Mesenchymal stem cell (in vitro differentiated cells and primary cell): ENCODE measurements around the gene ARPIN.
"Not testable (repeated sequence)": the region's sequence is repeated elsewhere in the genome, so short reads cannot be mapped to it uniquely, and the experiment has no call there.

Experiments used
- DNase-seq: peaks from one replicate; pipeline ENCODE4 v3.0.0-alpha.2; 2013
- H2AFZ ChIP-seq: one replicate; pipeline ENCODE4 v1.6.1; 2013; ENCODE audit warnings: low read depth, mild to moderate bottlenecking, control low read depth, inconsistent platforms, low read length, moderate library complexity
- H2AK5ac ChIP-seq: 2 replicates; pipeline ENCODE4 v1.6.1; 2013; ENCODE audit warnings: low read length, moderate library complexity, mild to moderate bottlenecking, inconsistent platforms; ENCODE audit not compliant: severe bottlenecking
- H2BK120ac ChIP-seq: one replicate; pipeline ENCODE4 v1.6.1; 2013; ENCODE audit warnings: low read depth, mild to moderate bottlenecking, inconsistent platforms, low read length, moderate library complexity
- H2BK12ac ChIP-seq, 2 experiments: one replicate each; pipeline ENCODE4 v1.6.1; 2013; ENCODE audit warnings: inconsistent platforms in 2 of 2, low read length in 2 of 2, mild to moderate bottlenecking in 2 of 2, moderate library complexity in 2 of 2, control low read depth in 1 of 2
- H2BK15ac ChIP-seq: one replicate; pipeline ENCODE4 v1.6.1; 2013; ENCODE audit warnings: mild to moderate bottlenecking, low read depth, inconsistent platforms; ENCODE audit not compliant: poor library complexity, severe bottlenecking
- H2BK5ac ChIP-seq: 2 replicates; pipeline ENCODE4 v1.6.1; 2013; ENCODE audit warnings: low read depth, mild to moderate bottlenecking, low read length, control low read depth, inconsistent platforms; ENCODE audit not compliant: poor library complexity, severe bottlenecking
- H3K14ac ChIP-seq, 2 experiments: one replicate each; pipeline ENCODE4 v1.6.1; 2013; ENCODE audit warnings: inconsistent platforms in 2 of 2, low read length in 2 of 2, control low read depth in 1 of 2, mild to moderate bottlenecking in 1 of 2, moderate library complexity in 1 of 2
- H3K18ac ChIP-seq, 2 experiments: one replicate each; pipeline ENCODE4 v1.6.1; 2013; ENCODE audit warnings: inconsistent platforms in 2 of 2, low read length in 2 of 2, control low read depth in 1 of 2, low read depth in 1 of 2, mild to moderate bottlenecking in 1 of 2
- H3K23ac ChIP-seq, 2 experiments: one replicate each; pipeline ENCODE4 v1.6.1; 2013; ENCODE audit warnings: inconsistent platforms in 2 of 2, low read length in 2 of 2, mild to moderate bottlenecking in 2 of 2, moderate library complexity in 2 of 2, control low read depth in 1 of 2
- H3K27ac ChIP-seq: 2 replicates; pipeline ENCODE4 v1.5.1; 2013; ENCODE audit warnings: mild to moderate bottlenecking, moderate library complexity, low read length, control low read depth, inconsistent platforms; ENCODE audit not compliant: poor library complexity, severe bottlenecking
- H3K27me3 ChIP-seq, 2 experiments: 2 replicates each; pipeline versions ENCODE4 v1.6.1 to v1.7.0; 2013; ENCODE audit warnings: low read length in 2 of 2, mild to moderate bottlenecking in 2 of 2, moderate library complexity in 2 of 2, control low read depth in 1 of 2, inconsistent platforms in 1 of 2; ENCODE audit not compliant: control insufficient read depth in 1 of 2, insufficient read depth in 1 of 2
- H3K36me3 ChIP-seq, 2 experiments: 2 replicates each; pipeline versions ENCODE4 v1.6.1 to v1.7.0; 2013; ENCODE audit warnings: low read length in 2 of 2, control low read depth in 1 of 2, inconsistent platforms in 1 of 2, low read depth in 1 of 2, mild to moderate bottlenecking in 1 of 2; ENCODE audit not compliant: insufficient read depth in 2 of 2, control insufficient read depth in 1 of 2
- H3K4ac ChIP-seq, 2 experiments: one replicate each; pipeline ENCODE4 v1.6.1; 2013; ENCODE audit warnings: inconsistent platforms in 2 of 2, low read length in 2 of 2, mild to moderate bottlenecking in 2 of 2, moderate library complexity in 2 of 2, control low read depth in 1 of 2, low read depth in 1 of 2
- H3K4me1 ChIP-seq: 2 replicates; pipeline ENCODE4 v1.6.1; 2013; ENCODE audit warnings: low read depth, low read length, control low read depth; ENCODE audit not compliant: control insufficient read depth, insufficient read depth
- H3K4me2 ChIP-seq: 2 replicates; pipeline ENCODE4 v1.6.1; 2013; ENCODE audit warnings: low read length, mild to moderate bottlenecking, inconsistent platforms; ENCODE audit not compliant: poor library complexity, severe bottlenecking
- H3K4me3 ChIP-seq, 2 experiments: 2 replicates each; pipeline versions ENCODE4 v1.5.1 to v1.7.0; 2013; ENCODE audit warnings: low read length in 2 of 2, mild to moderate bottlenecking in 2 of 2, control low read depth in 1 of 2, low read depth in 1 of 2; ENCODE audit not compliant: insufficient read depth in 1 of 2
- H3K79me1 ChIP-seq: replicated peaks from 2 replicates; pipeline ENCODE4 v1.6.1; 2013; ENCODE audit warnings: mild to moderate bottlenecking, control low read depth, low read length, inconsistent platforms; ENCODE audit not compliant: poor library complexity, severe bottlenecking
- H3K9ac ChIP-seq: 2 replicates; pipeline ENCODE4 v1.7.0; 2013; ENCODE audit warnings: mild to moderate bottlenecking, low read length, moderate library complexity
- H3K9me3 ChIP-seq: 2 replicates; pipeline ENCODE4 v1.7.0; 2013; ENCODE audit warnings: mild to moderate bottlenecking, low read length; ENCODE audit not compliant: control insufficient read depth
- H4K8ac ChIP-seq: one replicate; pipeline ENCODE4 v1.6.1; 2013; ENCODE audit warnings: inconsistent platforms, mild to moderate bottlenecking, low read length, moderate library complexity
- H4K91ac ChIP-seq: one replicate; pipeline ENCODE4 v1.6.1; 2013; ENCODE audit warnings: mild to moderate bottlenecking, low read length, inconsistent platforms
- WGBS: methylation state at CpG from one replicate; pipeline ENCODE4 v1.1.7; 2013; ENCODE audit warnings: mixed read lengths; 5-methylcytosine and 5-hydroxymethylcytosine counted together

The ARPIN gene

DNA sequence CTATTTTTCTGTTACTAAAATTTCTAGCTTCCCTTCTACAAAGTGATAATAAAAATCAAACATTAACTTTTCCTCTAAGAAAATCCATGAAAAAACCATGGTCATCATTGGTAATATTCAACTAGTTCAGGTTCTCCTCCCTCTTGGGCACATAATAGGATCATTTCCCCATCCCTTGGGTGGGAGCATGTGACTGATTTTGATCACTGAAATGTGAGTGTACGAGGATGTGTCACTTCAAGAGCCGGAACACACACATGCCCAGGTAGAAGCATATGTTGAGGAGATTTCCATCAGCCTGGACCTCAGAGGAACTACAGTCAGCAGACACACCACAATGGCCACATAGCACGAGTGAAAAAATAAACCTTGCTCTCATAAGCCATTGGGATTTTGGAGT, 55.1 kb downstream of the ARPIN start:
- Histone ChIP-seq H3K27me3 (no peaks in the 10 kb centered on the region), H2BK12ac (no peak overlapping the region), H3K9ac (no peak overlapping the region), H3K18ac (no peak overlapping the region), H3K9me3 (no peaks in the 10 kb centered on the region), H2BK5ac (no peak overlapping the region), H2BK120ac (no peak overlapping the region), H2BK15ac (no peak overlapping the region), H3K4me3 (no peak overlapping the region), H3K23ac (no peak overlapping the region), H3K27ac (no peak overlapping the region), H3K4me1 (peaks cover 4% of the 10 kb centered on the region), H3K4me2 (no peak overlapping the region), H4K91ac (no peak overlapping the region), H2AFZ (no peak overlapping the region), H3K36me3 (peaks cover 5 to 43% of the 10 kb centered on the region in 2 experiments), H4K8ac (no peak overlapping the region), H2AK5ac (no peak overlapping the region), H3K79me1 (peaks cover 4% of the 10 kb centered on the region), H3K14ac (no peak overlapping the region), H3K4ac (no peak overlapping the region)
- 100% methylated on average over 2 of the region's 3 CpGs for WGBS
- no peak for DNase-seq

DNA sequence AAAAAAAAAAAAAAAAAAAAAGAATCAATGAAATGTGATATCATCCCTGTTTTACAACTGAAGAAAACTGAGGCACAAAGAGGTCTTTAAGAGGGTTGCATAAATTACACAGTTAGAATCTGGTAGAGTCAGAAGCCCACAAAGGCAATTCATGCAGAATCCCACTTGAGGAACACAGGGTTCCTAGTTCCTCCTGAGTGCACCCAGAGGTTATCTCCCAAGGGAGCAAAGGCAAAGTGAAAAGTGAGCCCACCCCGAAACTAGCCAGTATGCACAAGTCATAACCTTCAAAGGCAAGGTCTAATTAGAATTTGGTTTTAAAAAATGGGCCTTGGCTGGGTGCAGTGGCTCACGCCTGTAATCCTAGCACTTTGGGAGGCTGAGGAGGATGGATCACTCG, 56.8 kb downstream of the ARPIN start:
- Histone ChIP-seq H3K4me2 (no peak overlapping the region), H2AFZ (no peak overlapping the region), H3K27ac (no peak overlapping the region), H4K91ac (no peak overlapping the region), H3K23ac (no peak overlapping the region), H4K8ac (no peak overlapping the region), H2AK5ac (no peak overlapping the region), H2BK5ac (no peak overlapping the region), H3K4ac (no peak overlapping the region), H3K18ac (no peak overlapping the region), H3K36me3 (peaks cover 5 to 44% of the 10 kb centered on the region in 2 experiments), H2BK12ac (no peak overlapping the region), H2BK15ac (no peak overlapping the region), H3K9ac (no peak overlapping the region), H3K79me1 (peaks cover 4% of the 10 kb centered on the region), H3K27me3 (no peaks in the 10 kb centered on the region), H3K4me3 (no peak overlapping the region), H2BK120ac (no peak overlapping the region), H3K4me1 (peaks cover 4% of the 10 kb centered on the region), H3K9me3 (no peaks in the 10 kb centered on the region), H3K14ac (no peak overlapping the region)
- DNase-seq: no peak
- WGBS: 97% methylated on average over 3 of the region's 3 CpGs

DNA sequence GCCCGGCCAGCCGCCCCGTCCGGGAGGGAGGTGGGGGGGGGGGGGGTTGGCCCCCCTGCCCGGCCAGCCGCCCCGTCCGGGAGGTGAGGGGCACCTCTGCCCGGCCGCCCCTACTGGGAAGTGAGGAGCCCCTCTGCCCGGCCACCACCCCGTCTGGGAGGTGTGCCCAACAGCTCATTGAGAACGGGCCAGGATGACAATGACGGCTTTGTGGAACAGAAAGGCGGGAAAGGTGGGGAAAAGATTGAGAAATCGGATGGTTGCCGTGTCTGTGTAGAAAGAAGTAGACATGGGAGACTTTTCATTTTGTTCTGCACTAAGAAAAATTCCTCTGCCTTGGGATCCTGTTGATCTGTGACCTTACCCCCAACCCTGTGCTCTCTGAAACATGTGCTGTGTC, 57.9 kb downstream of the ARPIN start:
- H2AK5ac ChIP-seq, H3K4ac ChIP-seq, H2BK15ac ChIP-seq, H3K4me2 ChIP-seq, H3K27ac ChIP-seq, H3K79me1 ChIP-seq, H3K9me3 ChIP-seq, H3K23ac ChIP-seq, H3K4me3 ChIP-seq, H2AFZ ChIP-seq, H4K8ac ChIP-seq, H4K91ac ChIP-seq, H3K18ac ChIP-seq, H3K27me3 ChIP-seq, H3K9ac ChIP-seq, H2BK5ac ChIP-seq, H2BK120ac ChIP-seq, H2BK12ac ChIP-seq, H3K4me1 ChIP-seq, DNase-seq, H3K14ac ChIP-seq: not testable (repeated sequence)
- peaks cover 5 to 33% of the 10 kb centered on the region in 2 experiments for H3K36me3 ChIP-seq
- 100% methylated on average over 1 of the region's 17 CpGs for WGBS

DNA sequence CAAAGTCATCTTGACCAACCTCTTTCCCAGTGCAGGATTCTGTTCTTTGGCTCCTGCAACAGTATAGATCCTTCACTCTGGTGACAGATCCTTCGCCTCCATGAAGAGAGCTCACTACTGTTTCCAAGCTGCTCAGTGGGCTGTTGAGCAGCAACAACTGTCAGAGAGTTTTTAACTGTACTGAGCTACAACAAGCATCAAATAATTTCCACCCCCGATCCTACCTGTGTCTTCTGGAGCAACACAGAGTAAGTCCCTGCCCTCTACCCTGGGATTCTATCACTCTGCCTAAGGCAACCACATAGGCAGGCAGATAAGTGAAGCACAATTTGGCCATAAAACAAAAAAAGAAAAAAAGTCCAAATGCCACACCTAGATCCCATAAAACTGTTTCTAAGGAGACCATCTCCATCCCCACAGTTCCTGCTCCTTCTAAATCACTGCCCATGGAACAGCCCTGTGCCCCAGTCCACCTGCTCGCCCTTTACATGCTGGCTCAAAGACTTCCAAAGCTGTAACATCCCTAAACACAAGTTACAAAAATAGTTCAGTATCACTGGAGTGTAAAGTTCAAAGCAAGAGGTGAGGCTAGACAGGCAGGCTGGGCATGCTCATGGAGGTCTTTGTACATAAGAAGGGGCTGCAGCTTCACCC, 60.3 kb downstream of the ARPIN start:
- Histone ChIP-seq H3K9ac (no peak overlapping the region), H2BK120ac (no peak overlapping the region), H3K23ac (no peak overlapping the region), H3K79me1 (peaks cover 4% of the 10 kb centered on the region), H3K4me2 (no peak overlapping the region), H3K4ac (no peak overlapping the region), H2AFZ (no peak overlapping the region), H3K18ac (no peak overlapping the region), H3K27ac (no peak overlapping the region), H2BK15ac (no peak overlapping the region), H3K4me1 (peaks cover 4% of the 10 kb centered on the region), H3K4me3 (no peak overlapping the region), H2BK12ac (no peak overlapping the region), H2BK5ac (no peak overlapping the region), H3K27me3 (no peaks in the 10 kb centered on the region), H4K91ac (no peak overlapping the region), H4K8ac (no peak overlapping the region), H2AK5ac (no peak overlapping the region), H3K14ac (no peak overlapping the region), H3K9me3 (no peaks in the 10 kb centered on the region), H3K36me3 (peaks cover 5 to 22% of the 10 kb centered on the region in 2 experiments)
- DNase-seq: no peak
- over 99% methylated on average over 3 of the region's 3 CpGs for WGBS
